ENCODE results near the gene CCM2L.

The CCM2L gene

DNA sequence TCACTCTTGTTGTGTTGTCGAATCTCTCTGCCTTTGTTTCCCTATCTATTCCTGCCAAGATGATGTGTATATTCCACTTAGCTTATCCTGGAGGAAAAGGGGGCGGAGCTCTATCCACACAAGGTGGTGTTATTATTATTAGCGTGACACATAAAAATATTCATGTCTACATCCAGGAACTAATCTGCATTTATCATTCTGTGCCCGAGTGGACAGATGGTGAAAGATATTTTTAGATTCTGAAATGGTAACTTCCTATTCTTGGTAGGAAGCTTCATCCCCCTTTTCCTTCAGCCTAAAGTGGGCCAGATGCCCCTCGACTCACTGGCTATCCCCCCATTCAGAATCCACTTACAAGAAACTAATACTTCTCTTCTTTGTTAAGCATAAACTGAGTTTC lies 40.2 kb upstream of the CCM2L start:
- H3K4me3 ChIP-seq (ENCODE audit: low read depth, low read length) = no peak overlapping the region
- no peak for TF ChIP-seq CTCF (IDR thresholded peaks at IDR 0.05; ENCODE audit: control insufficient read depth, extremely low read depth, insufficient read depth)
- DNase-seq (ENCODE audit: low read depth) = no peak

- no peak for DNase-seq (ENCODE audit: low read depth)
- no peak for TF ChIP-seq CTCF (IDR thresholded peaks at IDR 0.05; ENCODE audit: control insufficient read depth, extremely low read depth, insufficient read depth)
- H3K4me3 ChIP-seq (ENCODE audit: low read depth, low read length) = no peak overlapping the region
Measured at GRCh38 chr20:31972471-31973021, 37.7 kb upstream of the CCM2L start.

DNA sequence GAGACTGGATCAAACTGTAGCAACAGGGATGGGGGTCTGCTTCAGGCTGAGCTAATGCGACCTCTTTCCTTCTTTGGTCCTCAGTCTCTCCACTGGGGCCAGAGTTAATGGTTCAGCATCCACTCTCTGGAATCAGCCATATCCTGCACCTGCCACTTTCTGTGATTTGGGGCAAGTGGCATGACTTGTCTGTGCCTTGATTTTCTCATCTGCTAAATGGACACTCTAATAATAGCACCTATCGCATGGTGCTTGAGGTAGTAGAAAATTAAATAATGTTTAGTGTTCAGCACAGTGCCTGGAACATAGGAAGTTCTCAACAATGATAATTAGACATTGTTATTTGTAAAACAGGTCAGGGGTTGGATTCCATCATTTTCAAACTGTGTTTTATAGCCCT lies 35.9 kb upstream of the CCM2L start:
- no peak for TF ChIP-seq CTCF (IDR thresholded peaks at IDR 0.05; ENCODE audit: control insufficient read depth, extremely low read depth, insufficient read depth)
- DNase-seq (ENCODE audit: low read depth) = no peak
- H3K4me3 ChIP-seq (ENCODE audit: low read depth, low read length) = no peak overlapping the region

DNA sequence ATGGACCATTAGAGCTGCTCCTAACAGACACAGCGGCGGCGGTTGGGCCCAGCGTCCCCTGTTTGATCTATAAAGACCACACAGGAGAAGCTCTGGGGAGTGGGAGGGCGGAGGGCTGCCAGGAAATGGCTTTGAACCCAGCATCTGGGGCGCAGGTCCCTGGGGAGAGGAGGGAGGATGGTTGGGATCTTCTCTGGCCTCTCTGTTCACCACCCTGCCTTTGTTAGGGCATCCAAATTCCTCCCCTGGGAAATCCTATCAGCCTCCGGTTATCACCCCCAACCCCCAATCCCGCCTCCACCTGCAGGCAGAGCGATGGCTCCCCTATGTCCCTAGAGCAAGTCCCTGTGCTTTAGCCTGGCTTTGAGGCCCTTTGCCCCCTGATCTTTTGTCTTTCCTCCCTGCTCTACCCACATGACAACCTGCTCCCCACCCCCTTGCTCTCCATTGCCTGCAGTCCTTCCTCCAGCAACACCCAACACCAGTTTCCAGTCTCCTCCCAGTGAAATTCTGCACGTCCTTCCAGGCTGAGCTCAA lies 35.2 kb upstream of the CCM2L start:
- DNase-seq (ENCODE audit: low read depth) = no peak
- H3K4me3 ChIP-seq (ENCODE audit: low read depth, low read length) = no peak overlapping the region
- TF ChIP-seq CTCF (IDR thresholded peaks at IDR 0.05; ENCODE audit: control insufficient read depth, extremely low read depth, insufficient read depth) = no peak

GRCh38 chr20:31975874-31976273 lies 34.4 kb upstream of the CCM2L start:
- no peak overlapping the region for H3K4me3 ChIP-seq (ENCODE audit: low read depth, low read length)
- no peak for TF ChIP-seq CTCF (IDR thresholded peaks at IDR 0.05; ENCODE audit: control insufficient read depth, extremely low read depth, insufficient read depth)
- no peak for DNase-seq (ENCODE audit: low read depth)

DNA sequence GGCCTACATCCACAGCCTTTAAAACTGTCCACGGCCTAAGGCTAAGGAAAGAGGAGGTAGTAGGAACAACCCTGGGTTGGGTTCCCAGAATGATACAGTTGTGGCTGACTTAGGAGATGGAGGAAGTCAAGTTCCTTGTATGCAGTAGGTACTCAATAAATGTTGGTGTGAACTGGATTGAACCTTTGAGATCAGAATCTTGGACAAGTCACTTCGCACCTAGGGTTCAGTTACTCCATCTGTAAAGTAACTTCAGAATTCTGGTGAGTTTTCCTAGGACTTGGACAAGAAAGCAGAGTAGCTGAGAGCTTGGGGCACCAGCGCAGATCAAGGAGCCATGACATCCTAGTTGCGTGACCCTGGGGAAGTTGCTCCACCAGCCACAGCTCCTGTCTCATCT lies 33.2 kb upstream of the CCM2L start:
- no peak overlapping the region for H3K4me3 ChIP-seq (ENCODE audit: low read depth, low read length)
- no peak for DNase-seq (ENCODE audit: low read depth)
- TF ChIP-seq CTCF (IDR thresholded peaks at IDR 0.05; ENCODE audit: control insufficient read depth, extremely low read depth, insufficient read depth) = no peak
